HG02885 (cell line): ENCODE results near the gene FUT4.
"Not testable (repeated sequence)": the region's sequence is repeated elsewhere in the genome, so short reads cannot be mapped to it uniquely, and the experiment has no call there.

Experiments used
- ATAC-seq: cut with Tn5 transposase; IDR thresholded peaks from one replicate; pipeline ENCODE4 v1.9.1; 2021; ENCODE audit warnings: mild to moderate bottlenecking; ENCODE audit not compliant: unreplicated experiment, poor library complexity

The FUT4 gene, protein sequence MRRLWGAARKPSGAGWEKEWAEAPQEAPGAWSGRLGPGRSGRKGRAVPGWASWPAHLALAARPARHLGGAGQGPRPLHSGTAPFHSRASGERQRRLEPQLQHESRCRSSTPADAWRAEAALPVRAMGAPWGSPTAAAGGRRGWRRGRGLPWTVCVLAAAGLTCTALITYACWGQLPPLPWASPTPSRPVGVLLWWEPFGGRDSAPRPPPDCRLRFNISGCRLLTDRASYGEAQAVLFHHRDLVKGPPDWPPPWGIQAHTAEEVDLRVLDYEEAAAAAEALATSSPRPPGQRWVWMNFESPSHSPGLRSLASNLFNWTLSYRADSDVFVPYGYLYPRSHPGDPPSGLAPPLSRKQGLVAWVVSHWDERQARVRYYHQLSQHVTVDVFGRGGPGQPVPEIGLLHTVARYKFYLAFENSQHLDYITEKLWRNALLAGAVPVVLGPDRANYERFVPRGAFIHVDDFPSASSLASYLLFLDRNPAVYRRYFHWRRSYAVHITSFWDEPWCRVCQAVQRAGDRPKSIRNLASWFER

GRCh38 chr11:94543695-94544645, at the start of gene FUT4:
Gene FUT4, plus strand, starts transcription at chr11:94543921. Its CDS starts 213 bp downstream, at chr11:94544134.
- ATAC-seq: peak; percentile 81

GRCh38 chr11:94494126-94494680, 49.5 kb upstream of the FUT4 start:
- peak; percentile 60 for ATAC-seq

DNA sequence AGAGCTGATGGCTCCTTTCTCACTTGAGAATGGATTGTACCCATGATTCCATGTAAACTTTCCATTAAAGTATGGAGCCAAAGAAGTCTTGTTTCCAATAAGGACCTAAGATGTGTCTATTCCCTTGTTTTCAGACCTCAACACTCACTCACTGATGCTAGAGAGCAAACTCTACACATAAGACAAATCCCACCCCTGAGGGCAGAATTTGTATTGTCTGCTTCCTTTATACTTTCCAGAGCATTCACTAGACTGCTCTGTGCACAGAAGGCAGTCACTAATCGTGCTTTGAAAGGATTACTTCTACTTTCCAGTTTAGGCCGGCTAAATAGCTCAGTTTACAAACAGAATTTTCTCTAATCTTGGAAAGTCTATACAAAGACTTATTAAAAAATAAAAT, 43.5 kb upstream of the FUT4 start:
- ATAC-seq: no peak

- ATAC-seq: no peak
Observed at GRCh38 chr11:94501522-94501921, 42.2 kb upstream of the FUT4 start.

- ATAC-seq: peak; percentile 61
Observed at GRCh38 chr11:94504689-94505293, 38.9 kb upstream of the FUT4 start.

DNA sequence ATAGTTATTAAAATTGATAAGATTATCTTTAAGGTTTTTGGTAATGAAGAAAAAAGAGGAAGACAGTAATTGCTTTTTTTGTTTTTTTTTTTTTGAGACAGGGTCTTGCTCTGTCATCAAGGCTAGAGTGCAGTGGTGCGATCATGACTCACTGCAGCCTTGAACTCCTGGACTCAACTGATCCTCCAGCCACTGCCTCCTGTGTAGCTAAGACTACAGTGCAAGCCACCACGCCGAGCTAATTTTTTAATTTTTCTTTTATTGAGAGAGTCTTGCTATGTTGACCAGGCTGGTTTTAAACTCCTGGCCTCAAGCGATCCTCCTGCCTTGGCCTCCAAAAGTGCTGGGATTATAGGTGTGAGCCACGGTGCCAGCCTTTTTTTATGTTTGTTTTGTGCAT, 37.2 kb upstream of the FUT4 start:
- ATAC-seq: not testable (repeated sequence)

GRCh38 chr11:94507485-94507884, 36.2 kb upstream of the FUT4 start:
- no peak for ATAC-seq

DNA sequence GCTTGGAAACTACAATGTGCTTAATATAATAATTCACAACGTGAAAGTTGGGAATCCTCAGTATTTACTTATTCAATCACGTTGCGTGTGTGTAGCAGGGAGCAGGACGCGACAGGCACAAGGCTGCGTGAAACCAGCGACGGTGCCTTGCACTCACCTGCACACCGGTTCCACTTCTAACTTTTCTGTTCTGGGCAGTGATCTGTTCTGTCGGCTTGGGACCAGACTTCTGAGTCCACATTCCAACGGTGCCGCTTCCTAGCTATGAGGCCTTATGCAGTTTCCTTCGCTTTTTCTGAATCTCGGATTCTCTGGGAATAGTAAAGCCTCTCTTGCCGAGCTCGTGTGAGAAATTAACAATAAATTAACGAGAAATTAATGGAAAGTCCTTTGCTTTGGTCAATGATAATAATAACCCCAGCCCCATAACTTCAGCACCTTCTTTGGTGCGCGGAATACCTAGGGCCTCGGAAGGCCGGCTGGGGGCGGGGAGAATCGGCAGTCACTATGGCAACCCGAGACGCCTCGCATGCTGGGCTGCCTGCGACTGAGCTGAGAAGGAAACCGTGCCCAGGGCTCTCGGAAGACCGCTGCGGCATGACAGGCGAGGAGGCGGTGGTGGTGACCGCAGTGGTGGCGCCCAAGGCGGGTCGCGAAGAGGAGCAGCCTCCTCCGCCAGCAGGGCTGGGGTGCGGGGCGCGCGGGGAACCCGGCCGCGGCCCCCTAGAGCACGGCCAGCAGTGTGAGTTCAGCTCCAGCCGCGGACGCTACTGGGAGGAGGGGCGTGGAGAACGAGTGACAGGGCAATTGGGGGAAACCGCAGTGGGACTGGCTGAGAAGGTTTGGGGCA, 31.6 kb upstream of the FUT4 start, which contains the start of gene C11orf97:
C11orf97 (plus strand) TSS at position 530 of the 850 bp plus-strand sequence; CDS start at position 598, 68 bp downstream.
- ATAC-seq: peak; percentile 84

GRCh38 chr11:94513091-94513490, 30.6 kb upstream of the FUT4 start:
- no peak for ATAC-seq

- ATAC-seq: no peak
Observed at GRCh38 chr11:94515398-94515797, 28.3 kb upstream of the FUT4 start.

GRCh38 chr11:94516725-94517124, 27.0 kb upstream of the FUT4 start:
- ATAC-seq: no peak

GRCh38 chr11:94518300-94518699, 25.4 kb upstream of the FUT4 start:
- ATAC-seq: no peak

- ATAC-seq: peak; percentile 47
Observed at GRCh38 chr11:94519478-94520084, 24.1 kb upstream of the FUT4 start.

DNA sequence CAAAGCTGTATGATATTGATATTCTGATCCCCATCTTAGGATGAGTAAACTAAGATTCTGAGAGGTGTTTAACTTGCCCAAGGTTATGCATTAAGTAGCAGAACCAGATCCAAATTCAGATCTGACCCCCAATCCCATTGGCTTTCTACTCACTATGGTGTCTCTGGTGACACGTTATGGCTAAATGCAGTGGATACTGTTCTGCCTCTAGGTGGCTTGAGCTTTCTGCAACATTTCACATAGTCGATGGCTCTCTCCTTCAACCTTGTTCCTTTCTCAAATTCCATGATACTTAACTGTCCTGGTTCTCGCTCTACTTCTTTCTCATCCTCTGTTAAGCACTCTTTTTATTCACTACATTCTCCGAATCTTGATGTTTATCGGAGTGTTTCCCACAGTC, 22.0 kb upstream of the FUT4 start:
- peak; percentile 82 for ATAC-seq

DNA sequence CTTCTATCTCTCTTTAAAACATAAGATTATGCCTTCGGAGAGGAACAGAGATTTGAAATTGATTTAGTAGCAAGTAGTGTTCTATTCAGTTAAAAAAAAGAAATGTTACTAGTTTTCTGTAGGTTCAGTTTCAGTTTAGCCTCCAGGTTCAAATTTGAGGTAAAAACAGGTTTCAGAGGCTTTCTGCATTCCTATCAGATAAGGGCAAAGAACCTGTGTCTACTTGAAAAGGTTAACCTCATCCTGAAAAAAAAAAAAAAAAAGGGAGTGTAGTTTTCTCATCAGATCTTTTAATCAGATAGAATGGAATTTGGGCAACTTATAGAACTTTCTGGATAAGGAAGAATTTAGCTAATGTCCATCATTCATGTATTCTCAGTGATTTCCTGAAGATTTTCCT, 19.4 kb upstream of the FUT4 start:
- no peak for ATAC-seq

DNA sequence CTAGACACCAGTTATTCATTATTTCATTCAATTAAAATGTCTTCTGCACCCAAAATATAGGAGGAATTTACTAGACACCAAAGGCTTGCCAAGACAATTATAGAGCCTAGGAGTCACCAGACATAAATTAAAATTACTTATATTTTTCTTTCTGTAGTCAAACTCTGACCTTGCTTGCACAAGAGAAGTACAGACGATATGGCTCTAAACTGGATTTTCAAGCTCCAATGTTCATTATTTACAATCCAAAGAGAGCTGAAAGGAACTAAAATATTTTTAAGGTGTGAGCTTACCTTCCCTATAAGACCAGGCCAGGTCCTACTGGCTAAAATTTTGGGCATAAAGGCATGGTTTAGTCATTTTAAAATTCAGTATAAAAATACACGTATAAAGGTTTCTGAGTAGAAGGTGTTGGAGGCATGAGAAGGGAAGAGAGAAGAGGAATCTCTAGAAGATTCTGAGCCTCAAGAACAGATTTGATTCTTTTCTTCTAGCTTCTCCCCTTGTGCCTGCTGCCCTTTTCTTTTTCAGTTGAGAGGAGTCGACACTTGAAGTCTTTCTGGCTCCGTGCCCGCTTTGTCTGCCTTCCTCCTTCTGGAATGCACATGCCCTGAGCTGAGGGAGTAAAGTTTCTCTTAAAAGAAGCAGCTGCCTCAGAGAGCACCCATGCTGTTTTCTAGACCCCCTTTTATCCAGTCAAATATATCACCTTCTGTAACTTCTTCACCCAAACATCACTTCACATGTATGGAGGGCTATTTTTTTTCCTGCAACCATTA, 18.0 kb upstream of the FUT4 start:
- no peak for ATAC-seq

- ATAC-seq: no peak
Observed at GRCh38 chr11:94526645-94527438, 16.9 kb upstream of the FUT4 start.
